GM12878 (cell line): ENCODE results near the gene CGAS. TPM values are rescaled to one million over a fixed set of nuclear protein-coding genes. Genes with fewer than 3 reads are reported as not detected.

ENCODE experiments used
- ATAC-seq: fragments of 200-7000 bp; cut with Tn5 transposase; 3 replicates; pipeline ENCODE4 v1.9.1; 2020; ENCODE audit warnings: mild to moderate bottlenecking, moderate library complexity
- BruUV-seq: library from RNA; stranded (reverse); fragments of 400-500 nt; replicated peaks from 2 replicates; lab custom pipeline; 2021; lab: Mats Ljungman, UMichigan
- CTCF ChIA-PET: fragments of 300-600 bp; sonication (Branson Sonifier 250); formaldehyde crosslinking; extraction: SDS; loops from one replicate; lab custom pipeline; 2021; ENCODE audit warnings: inconsistent platforms; lab: Yijun Ruan, JAX
- POLR2A ChIA-PET: fragments of 350-600 bp; formaldehyde crosslinking; extraction: SDS; loops from one replicate; lab custom pipeline; 2021; ENCODE audit warnings: inconsistent platforms; lab: Charles Lee
- RAD21 ChIA-PET: fragments of 300-600 bp; sonication (Branson Sonifier 250); formaldehyde crosslinking; loops from one replicate; lab custom pipeline; 2023; ENCODE audit warnings: antibody characterized with exemption; ENCODE audit not compliant: unreplicated experiment; lab: Charles Lee
- SMC1A ChIA-PET: fragments of 300-600 bp; sonication (Branson Sonifier 250); formaldehyde crosslinking; loops from one replicate; lab custom pipeline; 2023; ENCODE audit not compliant: unreplicated experiment, uncharacterized antibody; lab: Charles Lee
- DNase-seq: peaks from one replicate; pipeline ENCODE4 v3.0.0-alpha.2; 2011; ENCODE audit warnings: low read depth, low spot score
- FAIRE-seq: peaks from 3 replicates; lab custom pipeline; 2011; peaks lifted over from hg19 to GRCh38; lab: Jason Lieb, UNC
- H2AFZ ChIP-seq: 2 replicates; pipeline ENCODE4 v1.6.0; 2011; ENCODE audit warnings: low read depth, low read length, control low read depth; ENCODE audit not compliant: control insufficient read depth
- H3K27ac ChIP-seq: 2 replicates; pipeline ENCODE4 v1.5.1; 2011; ENCODE audit warnings: control low read depth; ENCODE audit not compliant: control insufficient read depth, insufficient read depth
- H3K27me3 ChIP-seq, 2 experiments: replicated peaks in 1 of 2; 2 replicates each; pipeline versions ENCODE4 v1.6.0 to v1.6.1; 2011; ENCODE audit warnings: low read length in 1 of 2; ENCODE audit not compliant: control insufficient read depth in 2 of 2, insufficient read depth in 2 of 2
- H3K36me3 ChIP-seq, 2 experiments: 2 replicates each; pipeline ENCODE4 v1.5.1; 2011; ENCODE audit warnings: low read length in 1 of 2; ENCODE audit not compliant: control insufficient read depth in 2 of 2, insufficient read depth in 2 of 2
- H3K4me1 ChIP-seq: 2 replicates; pipeline ENCODE4 v1.6.1; 2011; ENCODE audit warnings: mild to moderate bottlenecking, low read length, moderate library complexity, mixed read lengths; ENCODE audit not compliant: control insufficient read depth, insufficient read depth
- H3K4me2 ChIP-seq: 2 replicates; pipeline ENCODE4 v1.6.0; 2011; ENCODE audit warnings: control low read depth; ENCODE audit not compliant: control insufficient read depth, insufficient read depth
- H3K4me3 ChIP-seq: fragments of 200-600 bp; sonication (generic); 2 replicates; pipeline ENCODE4 v1.5.1; 2016
- H3K79me2 ChIP-seq: 2 replicates; pipeline ENCODE4 v1.6.0; 2011; ENCODE audit warnings: low read length; ENCODE audit not compliant: control insufficient read depth, insufficient read depth
- H3K9ac ChIP-seq: 2 replicates; pipeline ENCODE4 v1.8.0; 2011; ENCODE audit warnings: low read length, control low read depth, mixed read lengths; ENCODE audit not compliant: control insufficient read depth, insufficient read depth
- H3K9me3 ChIP-seq: replicated peaks from 3 replicates; pipeline ENCODE4 v1.5.1; 2011; ENCODE audit warnings: mild to moderate bottlenecking, low read length; ENCODE audit not compliant: control insufficient read depth, insufficient read depth
- H4K20me1 ChIP-seq: 2 replicates; pipeline ENCODE4 v1.6.0; 2011; ENCODE audit not compliant: control insufficient read depth, insufficient read depth
- ATF2 ChIP-seq: IDR thresholded peaks from 2 replicates; pipeline ENCODE4 v1.6.1; 2012; ENCODE audit warnings: low read length, inconsistent platforms
- CEBPZ ChIP-seq: fragments of 150-350 bp; IDR thresholded peaks from 2 replicates; pipeline ENCODE4 v1.6.1; 2016; ENCODE audit warnings: low read depth, low read length
- DPF2 ChIP-seq: fragments of 450-650 bp; IDR thresholded peaks from 2 replicates; pipeline ENCODE4 v1.6.1; 2017; ENCODE audit warnings: mild to moderate bottlenecking
- EZH2 ChIP-seq: IDR thresholded peaks from 2 replicates; pipeline ENCODE4 v1.6.1; 2012; ENCODE audit warnings: low read depth, mild to moderate bottlenecking, control low read depth, inconsistent platforms, low read length, borderline replicate concordance; ENCODE audit not compliant: control insufficient read depth
- GABPA ChIP-seq: IDR thresholded peaks from 2 replicates; pipeline ENCODE4 v1.6.1; 2014; ENCODE audit warnings: antibody characterized with exemption, low read depth, mild to moderate bottlenecking, inconsistent platforms
- GATAD2B ChIP-seq: fragments of 450-650 bp; conservative IDR thresholded peaks from 2 replicates; pipeline ENCODE4 v1.6.1; 2017; ENCODE audit warnings: low read depth, mild to moderate bottlenecking, moderate library complexity
- NFXL1 ChIP-seq: fragments of 450-650 bp; IDR thresholded peaks from 2 replicates; pipeline ENCODE4 v1.6.1; 2017; ENCODE audit warnings: antibody characterized with exemption, mild to moderate bottlenecking, borderline replicate concordance
- RELA ChIP-seq: fragments of 450-650 bp; IDR thresholded peaks from 2 replicates; pipeline ENCODE4 v1.8.0; 2014; ENCODE audit warnings: borderline replicate concordance; ENCODE audit not compliant: partially characterized antibody
- RELB ChIP-seq: fragments of 450-650 bp; IDR thresholded peaks from 2 replicates; pipeline ENCODE4 v1.6.1; 2017; ENCODE audit warnings: low read depth, mild to moderate bottlenecking, moderate library complexity
- REST ChIP-seq: IDR thresholded peaks from 2 replicates; pipeline ENCODE4 v1.6.1; 2012; ENCODE audit warnings: mild to moderate bottlenecking, low read depth, low read length
- SMAD5 ChIP-seq: IDR thresholded peaks from 2 replicates; pipeline ENCODE4 v1.6.1; 2016; ENCODE audit warnings: antibody characterized with exemption, low read depth
- SMARCA5 ChIP-seq: fragments of 450-650 bp; IDR thresholded peaks from 2 replicates; pipeline ENCODE4 v1.6.1; 2017; ENCODE audit warnings: mild to moderate bottlenecking
- TCF12 ChIP-seq: IDR thresholded peaks from 2 replicates; pipeline ENCODE4 v1.6.1; 2011; ENCODE audit warnings: low read depth, mild to moderate bottlenecking, low read length
- TCF7 ChIP-seq: IDR thresholded peaks from 2 replicates; pipeline ENCODE4 v1.6.1; 2014; ENCODE audit warnings: antibody characterized with exemption, borderline replicate concordance
- WGBS: methylation state at CpG from one replicate; pipeline ENCODE4 v1.1.6; 2016; ENCODE audit warnings: low lambda C conversion rate; ENCODE audit not compliant: insufficient replicate concordance, insufficient coverage; ENCODE audit errors: missing lambda C conversion rate; 5-methylcytosine and 5-hydroxymethylcytosine counted together
- in situ Hi-C: fragments of 300-500 bp; cut with MboI; formaldehyde crosslinking; loops from 9 replicates; pipeline ENCODE4 v1.14.3; 2018; ENCODE audit warnings: mixed read lengths
- intact Hi-C: fragments of 100-400 bp; cut with micrococcal nuclease; formaldehyde crosslinking; loops from one replicate; pipeline ENCODE4 v1.14.2; 2022; ENCODE audit not compliant: unreplicated experiment
- polyA plus RNA-seq, 11 experiments: library from polyadenylated mRNA; depleted of rRNA in 4 of 11; unstranded in 6 of 11; stranded (reverse) in 5 of 11; fragments of >200 nt; fragmentation: Nextera tagmentation in 4 of 11; fragmentation: Illumina TruSeq in 1 of 11; extraction: Ambion mirVana in 4 of 11; extraction: Trizol in 1 of 11; gene quantifications; 1 replicate in 1 of 11; 2 replicates in 10 of 11; pipeline versions ENCODE4 v1.2.1 to v1.2.3, GENCODE V29; 2011 to 2016; ENCODE audit warnings: inconsistent platforms in 2 of 11, missing spikeins in 2 of 11, low read depth in 1 of 11
- total RNA-seq, 4 experiments: library from RNA; depleted of rRNA in 3 of 4; stranded (reverse); fragments of >200 nt in 3 of 4; fragmentation: Illumina TruSeq in 1 of 4; extraction: Trizol in 1 of 4; gene quantifications; 2 replicates each; pipeline versions ENCODE4 v1.2.1 to v1.2.3, GENCODE V29; 2013 to 2021

Gene CGAS
- total and polyA plus RNA-seq, 10 of the 15 experiments (the other 5 are each of a cell fraction or from before 2014, with no cell fraction given): 4.7 to 30.2 (median 22.1) TPM

DNA sequence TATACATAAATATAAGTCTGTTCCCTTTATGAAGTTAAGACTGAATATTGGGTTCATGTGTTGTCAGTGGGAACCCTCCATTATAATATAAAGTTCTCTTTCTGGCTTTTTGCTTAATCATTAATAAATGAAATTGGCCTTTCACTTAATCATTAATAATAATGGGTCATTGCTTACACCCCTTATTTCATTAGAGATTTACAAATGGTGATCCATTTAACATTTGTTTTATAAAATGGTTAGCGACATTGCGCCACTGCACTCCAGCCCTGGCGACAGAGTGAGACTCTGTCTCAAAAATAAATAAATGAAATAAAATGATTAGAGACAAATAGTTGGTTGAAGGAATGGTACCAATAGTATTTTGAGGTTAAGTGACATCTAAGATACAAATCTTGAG lies 39.0 kb downstream of the CGAS start:
- Histone ChIP-seq H3K27ac (no peak overlapping the region), H3K27me3 (no peaks in the 10 kb centered on the region), H2AFZ (no peak overlapping the region), H3K4me3 (no peak overlapping the region), H3K4me2 (no peak overlapping the region), H3K36me3 (peaks cover 0 to 5% of the 10 kb centered on the region in 2 experiments; a peak in 1 of 4 replicates), H3K9ac (no peak overlapping the region), H3K9me3 (no peaks in the 10 kb centered on the region), H3K4me1 (no peaks in the 10 kb centered on the region), H4K20me1 (no peaks in the 10 kb centered on the region), H3K79me2 (no peaks in the 10 kb centered on the region)
- RAD21 ChIA-PET: no interaction called here
- BruUV-seq: no TSS peak
- intact Hi-C loops: no loop called here
- CTCF ChIA-PET: no interaction called here
- 96% methylated on average over 3 of the region's 3 CpGs for WGBS
- SMC1A ChIA-PET: no interaction called here
- ATAC-seq: no peak
- no peak for DNase-seq
- in situ Hi-C loops: no loop called here
- no peak for FAIRE-seq
- TF ChIP-seq GATAD2B (no peak), REST (no peak), TCF12 (no peak), EZH2 (no peak), CEBPZ (no peak), SMARCA5 (no peak), NFXL1 (no peak), RELA (no peak), RELB (no peak), DPF2 (no peak), GABPA (no peak), ATF2 (no peak), SMAD5 (no peak), TCF7 (no peak)
- POLR2A ChIA-PET: no interaction called here
